Measurements from ENCODE around the gene OSER1. TPM values are rescaled to one million over a fixed set of nuclear protein-coding genes. Genes with fewer than 3 reads are reported as not detected.

OSER1 gene
- polyA plus RNA-seq, 3 donors, result 42.3 to 89.1 (median 45.1) TPM

DNA sequence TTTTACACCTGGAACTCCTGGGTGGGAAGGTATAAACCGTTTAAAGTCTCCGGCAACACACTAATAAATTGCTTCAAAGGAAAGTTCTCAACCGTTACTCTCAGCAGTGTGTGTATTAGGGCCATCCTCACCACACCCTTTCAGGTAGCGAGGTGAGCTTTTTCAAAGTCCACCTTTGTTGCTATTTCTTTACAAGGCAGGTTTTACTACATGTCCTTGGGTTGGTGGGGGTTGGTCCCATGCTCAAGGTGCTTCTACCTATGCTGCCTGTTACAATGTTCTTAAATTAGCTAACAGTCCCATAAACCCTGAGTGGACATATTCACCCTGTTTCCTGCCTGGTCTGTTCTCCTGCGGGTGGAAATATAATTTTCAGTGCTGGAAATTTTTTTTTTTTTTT lies 13.2 kb upstream of the OSER1 start:
- Histone ChIP-seq H3K79me2 (ENCODE audit: insufficient read depth, low read length) (no peaks in the 10 kb centered on the region), H3K9me3 (replicated peaks in 1 of 2; ENCODE audit: control insufficient read depth in 1 of 2, insufficient read depth in 1 of 2, low read length in 2 of 2) (no peaks in the 10 kb centered on the region), H3K9ac (ENCODE audit: insufficient read depth, low read length, poor library complexity, severe bottlenecking) (no peak overlapping the region), H3K27ac (ENCODE audit: low read depth in 1 of 2, low read length in 2 of 2) (no peak overlapping the region), H4K20me1 (ENCODE audit: insufficient read depth, low read length) (no peaks in the 10 kb centered on the region), H3K27me3 (ENCODE audit: control insufficient read depth in 2 of 2, insufficient read depth in 2 of 2, low read length in 2 of 2) (no peaks in the 10 kb centered on the region), H3K4me3 (replicated peaks in 1 of 3; ENCODE audit: low read depth in 2 of 3, low read length in 3 of 3) (no peak overlapping the region), H3K4me1 (ENCODE audit: control insufficient read depth in 1 of 2, insufficient read depth in 2 of 2, low read length in 2 of 2) (no peaks in the 10 kb centered on the region), H2AFZ (ENCODE audit: insufficient read depth, low read depth, low read length, poor library complexity, severe bottlenecking) (no peak overlapping the region), H3K4me2 (replicated peaks; ENCODE audit: extremely low read depth, low read length, poor library complexity, severe bottlenecking) (no peak overlapping the region), H3K36me3 (replicated peaks in 1 of 2; ENCODE audit: control insufficient read depth in 1 of 2, insufficient read depth in 2 of 2, low read length in 2 of 2) (no peaks in the 10 kb centered on the region)
- no peak for TF ChIP-seq CTCF (IDR thresholded peaks at IDR 0.05)
- Mint-ChIP-seq H3K27me3 (ENCODE audit: low read depth in 3 of 3) (peaks cover 3 to 4% (median 3%) of the 10 kb centered on the region in 3 donors), H3K9me3 (peaks cover 0 to 1% (median 0%) of the 10 kb centered on the region in 7 donors), H3K4me1 (no peaks in the 10 kb centered on the region), H3K27ac (no peak overlapping the region), H3K4me3 (no peak overlapping the region), H3K36me3 (no peaks in the 10 kb centered on the region)
- intact Hi-C loops (cut with micrococcal nuclease), result no loop called here
- WGBS (ENCODE audit: insufficient coverage), result no CpG with 5 or more reads among the region's 5 CpGs
- DNase-seq, result no peak

DNA sequence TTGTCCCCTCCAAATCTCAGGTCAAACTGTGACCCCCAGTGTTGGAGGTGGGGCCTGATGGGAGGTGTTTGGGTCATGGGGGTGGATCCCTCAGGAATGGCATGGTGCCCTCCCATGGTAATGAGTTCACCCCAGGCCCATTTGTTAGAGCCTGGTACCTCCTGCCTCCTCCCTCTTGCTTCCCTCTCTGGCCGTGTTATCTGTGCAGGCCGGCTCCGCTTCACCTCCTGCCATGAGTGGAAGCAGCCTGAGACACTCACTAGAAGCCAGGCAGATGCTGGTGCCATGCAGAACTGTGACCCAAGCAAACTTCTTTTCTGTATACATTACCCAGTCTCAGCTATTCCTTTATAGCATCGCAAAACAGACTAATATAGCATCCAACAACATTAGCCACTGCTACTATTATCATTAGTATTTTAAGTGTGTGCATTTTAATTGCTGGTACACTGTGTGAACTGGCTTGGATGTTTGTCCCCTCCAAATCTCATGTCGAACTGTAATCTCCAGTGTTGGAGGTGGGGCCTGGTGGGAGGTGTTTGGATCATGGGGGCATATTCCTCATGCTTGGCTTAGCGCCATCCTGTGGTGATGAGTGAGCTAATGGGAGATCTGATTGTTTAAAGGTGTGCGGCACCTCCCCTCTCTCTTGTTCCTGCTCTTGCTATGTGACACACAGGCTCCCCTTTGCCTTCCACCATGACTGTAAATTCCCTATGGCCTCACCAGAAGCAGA lies 12.2 kb upstream of the OSER1 start:
- H3K9me3 Mint-ChIP-seq, result peaks cover 0 to 1% (median 0%) of the 10 kb centered on the region in 7 donors

More for the DNA sequence above, 12.2 kb upstream of the OSER1 start:
- Histone ChIP-seq H3K4me3 (replicated peaks in 1 of 3; ENCODE audit: low read depth in 2 of 3, low read length in 3 of 3) (no peak overlapping the region), H3K4me2 (replicated peaks; ENCODE audit: extremely low read depth, low read length, poor library complexity, severe bottlenecking) (no peak overlapping the region), H3K4me1 (ENCODE audit: control insufficient read depth in 1 of 2, insufficient read depth in 2 of 2, low read length in 2 of 2) (peaks cover under 1 to 2% of the 10 kb centered on the region in 2 donors), H4K20me1 (ENCODE audit: insufficient read depth, low read length) (no peaks in the 10 kb centered on the region), H3K27me3 (ENCODE audit: control insufficient read depth in 2 of 2, insufficient read depth in 2 of 2, low read length in 2 of 2) (no peaks in the 10 kb centered on the region), H3K9ac (ENCODE audit: insufficient read depth, low read length, poor library complexity, severe bottlenecking) (no peak overlapping the region), H2AFZ (ENCODE audit: insufficient read depth, low read depth, low read length, poor library complexity, severe bottlenecking) (no peak overlapping the region), H3K27ac (ENCODE audit: low read depth in 1 of 2, low read length in 2 of 2) (no peak overlapping the region), H3K36me3 (replicated peaks in 1 of 2; ENCODE audit: control insufficient read depth in 1 of 2, insufficient read depth in 2 of 2, low read length in 2 of 2) (no peaks in the 10 kb centered on the region), H3K79me2 (ENCODE audit: insufficient read depth, low read length) (no peaks in the 10 kb centered on the region), H3K9me3 (replicated peaks in 1 of 2; ENCODE audit: control insufficient read depth in 1 of 2, insufficient read depth in 1 of 2, low read length in 2 of 2) (no peaks in the 10 kb centered on the region)
- no peak for DNase-seq
- TF ChIP-seq CTCF (IDR thresholded peaks at IDR 0.05), result no peak
- no peak overlapping the region for H3K4me3 Mint-ChIP-seq
- peaks cover 3 to 6% (median 6%) of the 10 kb centered on the region in 3 donors for H3K27me3 Mint-ChIP-seq (ENCODE audit: low read depth in 3 of 3)
- peaks cover 0 to 2% of the 10 kb centered on the region in 2 donors for H3K36me3 Mint-ChIP-seq
- WGBS (ENCODE audit: insufficient coverage), result 94% methylated on average over 3 of the region's 7 CpGs
- no peak overlapping the region for H3K27ac Mint-ChIP-seq
- intact Hi-C loops (cut with micrococcal nuclease), result no loop called here
- peaks cover 7% of the 10 kb centered on the region for H3K4me1 Mint-ChIP-seq
